Measurements from ENCODE around the gene PTCD2.

Gene PTCD2

GRCh38 chr5:72363166-72363802 is 43.1 kb downstream of the PTCD2 start:
- Histone ChIP-seq H3K4me1 (ENCODE audit: insufficient read depth, insufficient read length) (no peaks in the 10 kb centered on the region), H3K9ac (ENCODE audit: insufficient read length, low read depth) (no peak overlapping the region), H3K27me3 (ENCODE audit: insufficient read depth, insufficient read length) (no peaks in the 10 kb centered on the region), H3K36me3 (ENCODE audit: insufficient read depth, insufficient read length, low read length) (peaks cover 48% of the 10 kb centered on the region), H3K9me3 (ENCODE audit: insufficient read depth, low read length) (peaks cover 12% of the 10 kb centered on the region; the same call in 1 of the 2 replicates), H3K4me3 (ENCODE audit: insufficient read length, low read depth) (no peak overlapping the region)
- TF ChIP-seq YY1 (IDR thresholded peaks at IDR 0.05; ENCODE audit: insufficient read depth, insufficient read length) = no peak
- no peak for TF ChIP-seq SUZ12 (IDR thresholded peaks at IDR 0.05; ENCODE audit: extremely low read depth, insufficient read depth, insufficient read length)
- no peak for TF ChIP-seq ZNF274 (IDR thresholded peaks at IDR 0.05; ENCODE audit: low read depth, low read length)
- DNase-seq (ENCODE audit: low read depth, low spot score) = peak; percentile 23

- H3K9me3 ChIP-seq (ENCODE audit: insufficient read depth, low read length) = peaks cover 12% of the 10 kb centered on the region; the same call in 1 of the 2 replicates
- no peaks in the 10 kb centered on the region for H3K4me1 ChIP-seq (ENCODE audit: insufficient read depth, insufficient read length)
- no peaks in the 10 kb centered on the region for H3K27me3 ChIP-seq (ENCODE audit: insufficient read depth, insufficient read length)
- no peak for DNase-seq (ENCODE audit: low read depth, low spot score)
- peaks cover 40% of the 10 kb centered on the region for H3K36me3 ChIP-seq (ENCODE audit: insufficient read depth, insufficient read length, low read length)
- no peak overlapping the region for H3K9ac ChIP-seq (ENCODE audit: insufficient read length, low read depth)
- no peak overlapping the region for H3K4me3 ChIP-seq (ENCODE audit: insufficient read length, low read depth)
- TF ChIP-seq YY1 (IDR thresholded peaks at IDR 0.05; ENCODE audit: insufficient read depth, insufficient read length) = no peak
These were observed 44.0 kb downstream of the PTCD2 start for GRCh38 chr5:72364171-72364570.

GRCh38 chr5:72364951-72365350 is 44.8 kb downstream of the PTCD2 start:
- H3K4me3 ChIP-seq (ENCODE audit: insufficient read length, low read depth) = no peak overlapping the region
- TF ChIP-seq ZNF274 (IDR thresholded peaks at IDR 0.05; ENCODE audit: low read depth, low read length) (no peak), SUZ12 (IDR thresholded peaks at IDR 0.05; ENCODE audit: extremely low read depth, insufficient read depth, insufficient read length) (no peak), YY1 (IDR thresholded peaks at IDR 0.05; ENCODE audit: insufficient read depth, insufficient read length) (no peak)
- H3K4me1 ChIP-seq (ENCODE audit: insufficient read depth, insufficient read length) = no peaks in the 10 kb centered on the region
- no peak for DNase-seq (ENCODE audit: low read depth, low spot score)
- no peaks in the 10 kb centered on the region for H3K27me3 ChIP-seq (ENCODE audit: insufficient read depth, insufficient read length)
- peaks cover 33% of the 10 kb centered on the region for H3K36me3 ChIP-seq (ENCODE audit: insufficient read depth, insufficient read length, low read length)
- H3K9me3 ChIP-seq (ENCODE audit: insufficient read depth, low read length) = peaks cover 12% of the 10 kb centered on the region; the same call in 1 of the 2 replicates
- no peak overlapping the region for H3K9ac ChIP-seq (ENCODE audit: insufficient read length, low read depth)

- Histone ChIP-seq H3K4me3 (ENCODE audit: insufficient read length, low read depth) (no peak overlapping the region), H3K4me1 (ENCODE audit: insufficient read depth, insufficient read length) (no peaks in the 10 kb centered on the region), H3K9me3 (ENCODE audit: insufficient read depth, low read length) (peaks cover 12% of the 10 kb centered on the region; the same call in 1 of the 2 replicates), H3K27me3 (ENCODE audit: insufficient read depth, insufficient read length) (no peaks in the 10 kb centered on the region), H3K36me3 (ENCODE audit: insufficient read depth, insufficient read length, low read length) (peaks cover 23% of the 10 kb centered on the region), H3K9ac (ENCODE audit: insufficient read length, low read depth) (no peak overlapping the region)
- DNase-seq (ENCODE audit: low read depth, low spot score) = peak; percentile 48
- TF ChIP-seq SUZ12 (IDR thresholded peaks at IDR 0.05; ENCODE audit: extremely low read depth, insufficient read depth, insufficient read length) (no peak), ZNF274 (IDR thresholded peaks at IDR 0.05; ENCODE audit: low read depth, low read length) (no peak), YY1 (IDR thresholded peaks at IDR 0.05; ENCODE audit: insufficient read depth, insufficient read length) (no peak)
These were observed 46.3 kb downstream of the PTCD2 start for GRCh38 chr5:72366324-72366976.

GRCh38 chr5:72368271-72368670 is 48.1 kb downstream of the PTCD2 start:
- Histone ChIP-seq H3K9ac (ENCODE audit: insufficient read length, low read depth) (no peak overlapping the region), H3K4me3 (ENCODE audit: insufficient read length, low read depth) (no peak overlapping the region), H3K36me3 (ENCODE audit: insufficient read depth, insufficient read length, low read length) (peaks cover 9% of the 10 kb centered on the region), H3K4me1 (ENCODE audit: insufficient read depth, insufficient read length) (no peaks in the 10 kb centered on the region), H3K27me3 (ENCODE audit: insufficient read depth, insufficient read length) (no peaks in the 10 kb centered on the region), H3K9me3 (ENCODE audit: insufficient read depth, low read length) (no peaks in the 10 kb centered on the region)
- no peak for DNase-seq (ENCODE audit: low read depth, low spot score)
- TF ChIP-seq SUZ12 (IDR thresholded peaks at IDR 0.05; ENCODE audit: extremely low read depth, insufficient read depth, insufficient read length) (no peak), YY1 (IDR thresholded peaks at IDR 0.05; ENCODE audit: insufficient read depth, insufficient read length) (no peak), ZNF274 (IDR thresholded peaks at IDR 0.05; ENCODE audit: low read depth, low read length) (no peak)

GRCh38 chr5:72369301-72369700 is 49.1 kb downstream of the PTCD2 start:
- no peak overlapping the region for H3K4me3 ChIP-seq (ENCODE audit: insufficient read length, low read depth)
- no peak overlapping the region for H3K9ac ChIP-seq (ENCODE audit: insufficient read length, low read depth)
- TF ChIP-seq ZNF274 (IDR thresholded peaks at IDR 0.05; ENCODE audit: low read depth, low read length) = no peak
- TF ChIP-seq SUZ12 (IDR thresholded peaks at IDR 0.05; ENCODE audit: extremely low read depth, insufficient read depth, insufficient read length) = no peak
- no peak for TF ChIP-seq YY1 (IDR thresholded peaks at IDR 0.05; ENCODE audit: insufficient read depth, insufficient read length)
- H3K36me3 ChIP-seq (ENCODE audit: insufficient read depth, insufficient read length, low read length) = peaks cover 9% of the 10 kb centered on the region
- no peaks in the 10 kb centered on the region for H3K9me3 ChIP-seq (ENCODE audit: insufficient read depth, low read length)
- no peak for DNase-seq (ENCODE audit: low read depth, low spot score)
- H3K4me1 ChIP-seq (ENCODE audit: insufficient read depth, insufficient read length) = no peaks in the 10 kb centered on the region
- no peaks in the 10 kb centered on the region for H3K27me3 ChIP-seq (ENCODE audit: insufficient read depth, insufficient read length)

- Histone ChIP-seq H3K4me3 (ENCODE audit: insufficient read length, low read depth) (no peak overlapping the region), H3K36me3 (ENCODE audit: insufficient read depth, insufficient read length, low read length) (peaks cover 6% of the 10 kb centered on the region), H3K27me3 (ENCODE audit: insufficient read depth, insufficient read length) (no peaks in the 10 kb centered on the region), H3K4me1 (ENCODE audit: insufficient read depth, insufficient read length) (no peaks in the 10 kb centered on the region), H3K9ac (ENCODE audit: insufficient read length, low read depth) (no peak overlapping the region), H3K9me3 (ENCODE audit: insufficient read depth, low read length) (no peaks in the 10 kb centered on the region)
- no peak for TF ChIP-seq SUZ12 (IDR thresholded peaks at IDR 0.05; ENCODE audit: extremely low read depth, insufficient read depth, insufficient read length)
- no peak for DNase-seq (ENCODE audit: low read depth, low spot score)
These were observed 49.5 kb downstream of the PTCD2 start for GRCh38 chr5:72369711-72370110.

All from NT2/D1 (cell line).